Stimulated activated naive CD4-positive, alpha-beta T cell treated with Interleukin-2 at 50 U/mL for 16 hours (primary cell): ENCODE measurements around the gene CACFD1.

ENCODE experiments used
- DNase-seq: peaks from one replicate; lab custom pipeline; 2025; lab: John Stamatoyannopoulos, UW

CACFD1 gene

GRCh38 chr9:133464638-133465037 is 4.9 kb downstream of the CACFD1 start:
- no peak for DNase-seq

DNA sequence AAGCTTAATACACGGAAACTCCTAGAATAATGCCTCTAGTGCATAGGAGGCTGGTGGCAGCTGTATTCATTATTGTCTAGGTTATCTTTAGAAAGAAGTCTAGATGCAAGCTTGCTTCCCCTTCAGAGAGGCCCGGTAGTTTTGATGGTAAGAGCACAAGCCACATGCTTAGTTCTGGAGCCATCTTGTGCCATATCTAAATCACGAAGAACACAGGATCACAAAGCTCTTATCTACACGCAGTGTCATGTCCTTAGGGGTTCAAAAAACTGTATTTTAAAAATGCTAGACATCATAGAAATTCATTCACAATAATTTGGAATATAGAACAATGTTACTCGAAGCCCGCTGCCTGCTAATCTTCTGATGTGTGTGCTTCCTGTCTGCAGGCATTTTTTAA is 6.2 kb downstream of the CACFD1 start:
- DNase-seq = no peak

DNA sequence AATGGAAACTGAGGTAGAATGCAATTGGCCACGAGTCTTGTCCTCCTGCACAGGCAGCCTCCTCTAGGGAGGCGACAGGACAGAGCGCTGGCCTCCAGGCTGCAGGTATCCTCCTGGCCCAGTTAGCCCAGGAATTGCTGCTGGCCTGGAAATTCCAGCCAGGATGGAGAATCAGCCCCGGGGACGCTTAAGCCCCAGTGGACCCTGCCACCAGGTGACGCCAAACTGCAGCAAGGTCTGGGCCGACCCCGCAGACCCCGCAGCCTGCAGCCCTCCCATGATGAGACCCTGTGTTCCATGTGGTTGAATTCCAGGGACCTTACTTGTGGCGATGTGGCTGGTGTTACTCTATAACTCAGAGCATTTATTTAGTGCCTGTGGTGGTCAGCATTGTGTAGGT is 7.3 kb downstream of the CACFD1 start:
- no peak for DNase-seq

- DNase-seq = no peak
Observed at GRCh38 chr9:133468374-133468773, 8.6 kb downstream of the CACFD1 start.

DNA sequence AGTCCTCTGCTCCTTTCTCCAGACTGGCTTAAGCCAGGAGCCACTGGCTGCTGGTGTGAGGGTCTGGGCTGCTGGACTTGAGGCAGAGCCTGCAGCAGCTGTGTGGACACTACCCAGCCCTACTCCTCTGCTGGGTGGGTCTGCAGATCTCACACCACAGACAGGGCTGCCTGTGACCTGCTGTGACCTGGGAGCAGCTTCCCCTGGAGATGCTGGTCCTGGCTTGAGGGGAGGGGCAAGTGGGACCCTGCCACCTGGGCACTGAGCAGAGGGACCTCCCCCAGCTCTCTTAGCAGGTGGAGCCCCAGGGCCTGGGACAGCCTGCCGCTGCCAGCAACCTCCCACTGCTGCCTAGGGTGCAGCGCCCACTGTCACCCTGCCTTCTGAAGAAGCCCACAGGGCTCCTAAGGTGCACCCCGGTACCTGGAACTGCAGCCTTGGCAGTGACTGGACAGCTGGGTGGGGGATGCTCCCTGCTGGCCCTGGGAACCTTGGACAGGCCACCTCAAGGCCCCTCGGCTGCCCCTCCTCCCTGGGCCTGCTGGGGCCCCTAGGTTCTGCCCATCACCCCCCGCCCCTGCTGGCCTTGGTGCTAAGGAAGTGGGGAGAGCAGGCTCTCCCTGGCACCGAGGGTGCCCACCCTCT is 9.1 kb downstream of the CACFD1 start:
- DNase-seq = no peak

DNA sequence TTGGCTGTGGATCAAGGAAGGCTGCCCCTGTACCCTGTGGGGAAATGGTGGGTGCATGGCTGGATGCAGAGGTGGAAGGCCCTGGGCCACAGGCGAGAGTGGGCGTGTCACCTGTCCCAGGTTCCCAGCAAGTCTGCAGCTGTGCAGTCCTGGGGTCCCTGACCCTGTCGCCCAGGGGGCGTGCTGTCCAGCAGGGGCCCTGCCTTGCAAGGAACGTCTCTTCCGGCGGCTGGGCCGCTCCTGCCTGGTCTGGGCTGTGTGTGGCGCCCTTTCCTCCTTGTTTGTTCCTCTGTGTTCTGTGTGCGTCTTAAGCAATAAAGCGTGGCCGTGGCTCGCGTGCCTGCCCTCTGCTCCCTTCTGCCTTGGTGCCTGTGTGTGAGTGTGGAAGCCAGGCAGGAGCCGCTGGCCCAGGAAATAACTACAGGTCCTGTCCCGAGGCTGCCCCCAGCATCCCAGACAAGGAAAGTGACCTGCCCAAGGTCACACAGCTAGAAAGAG is 10.7 kb downstream of the CACFD1 start:
- DNase-seq = no peak

DNA sequence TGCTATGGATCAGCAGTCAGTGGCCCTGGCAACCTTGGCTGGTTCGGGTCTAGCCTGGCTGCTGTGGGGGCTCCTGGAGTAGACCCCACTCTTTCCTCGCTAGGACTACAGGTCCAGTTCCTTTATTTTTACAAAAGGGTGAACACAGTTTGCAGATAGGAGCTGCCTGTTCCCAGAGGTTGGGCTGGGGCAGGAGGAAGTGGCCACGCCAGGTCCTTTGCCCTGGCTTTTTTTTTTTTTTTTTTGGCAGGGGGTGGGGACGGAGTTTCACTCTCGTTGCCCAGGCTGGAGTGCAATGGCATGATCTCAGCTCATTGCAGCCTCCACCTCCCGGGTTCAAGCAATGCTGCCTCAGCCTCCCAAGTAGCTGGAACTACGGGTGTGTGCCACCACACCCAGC is 11.2 kb downstream of the CACFD1 start:
- no peak for DNase-seq

DNA sequence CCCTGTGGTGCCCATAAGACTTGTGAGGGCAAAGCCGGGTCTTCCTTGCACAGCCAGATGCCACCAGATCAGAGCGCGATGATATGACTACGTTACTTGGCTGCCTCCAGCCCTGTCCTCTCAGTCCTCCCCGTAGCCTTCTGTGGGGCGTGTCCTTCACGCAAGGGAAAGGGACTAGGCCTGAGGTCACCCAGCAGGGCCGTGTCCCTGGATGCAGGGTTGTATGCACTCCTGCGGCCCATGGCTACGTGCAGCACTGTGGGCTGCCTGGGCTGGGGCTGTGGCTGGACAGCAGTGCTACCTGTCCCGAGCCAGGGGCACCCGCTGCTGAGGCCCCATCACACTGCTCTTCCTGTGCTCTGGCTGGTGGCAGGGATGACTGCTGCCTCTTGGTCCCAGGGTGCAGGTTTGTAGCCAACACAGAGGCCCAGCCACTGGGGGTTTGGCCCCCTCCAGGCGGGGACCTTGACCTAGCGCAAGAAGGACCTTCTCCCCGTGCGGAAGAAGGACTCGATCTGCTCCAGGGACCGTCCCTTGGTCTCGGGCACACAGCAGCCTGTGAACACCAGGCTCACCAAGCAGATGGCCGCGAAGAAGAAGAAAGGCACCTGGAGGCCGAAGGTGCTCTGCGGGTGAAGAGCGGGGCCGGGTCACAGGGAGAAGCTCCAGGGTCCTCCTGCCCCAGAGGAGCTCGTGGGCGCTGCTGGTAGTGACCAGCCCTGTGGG is 11.9 kb downstream of the CACFD1 start:
- DNase-seq = no peak

DNA sequence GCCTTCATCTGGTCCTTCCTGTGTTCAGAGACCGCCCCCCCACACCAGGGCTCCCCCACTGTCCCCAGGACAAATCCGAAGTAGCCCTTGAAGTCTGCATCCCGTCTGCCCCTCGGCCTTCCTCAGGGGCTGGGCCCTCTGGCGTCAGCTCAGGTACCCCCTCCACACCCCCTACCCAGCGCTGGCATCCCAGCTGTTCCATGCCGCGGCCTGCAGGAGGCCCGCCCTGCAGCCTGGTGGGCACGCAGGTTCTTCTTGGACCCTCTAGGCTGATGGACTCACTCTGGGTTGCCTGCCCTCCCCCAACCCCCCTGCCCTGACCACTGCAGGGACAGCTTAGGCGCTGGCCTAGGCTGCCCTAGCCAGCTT is 12.5 kb downstream of the CACFD1 start:
- DNase-seq = no peak

DNA sequence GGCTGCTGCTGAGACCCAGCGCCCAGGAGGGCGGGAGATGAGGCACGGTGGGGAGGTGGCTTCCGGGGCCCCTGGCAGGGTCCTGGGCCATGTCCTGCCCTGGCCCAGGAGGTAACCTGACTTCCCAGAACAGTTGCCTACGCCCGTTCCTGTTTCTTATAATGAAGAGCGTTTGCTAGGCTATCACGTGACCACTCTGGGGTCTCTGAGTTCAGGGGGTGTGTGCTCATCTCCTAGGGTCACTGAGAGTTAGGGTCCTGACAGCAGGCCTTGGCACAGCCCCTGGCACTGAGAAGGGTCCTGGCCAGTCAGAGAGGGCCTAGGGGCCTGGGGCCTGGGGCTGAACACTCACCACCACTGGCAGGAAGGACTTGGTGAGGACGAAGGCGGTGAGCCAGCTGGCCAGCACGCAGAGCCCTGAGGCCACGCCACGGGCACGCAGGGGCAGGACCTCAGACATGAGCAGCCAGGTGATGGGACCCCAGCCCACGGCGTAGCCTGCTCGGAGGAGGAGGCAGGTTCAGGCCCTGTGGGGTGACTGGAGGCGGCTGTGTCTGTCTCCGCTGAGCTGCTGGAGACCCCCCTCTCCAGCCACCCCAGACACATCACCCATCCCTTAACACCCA is 13.1 kb downstream of the CACFD1 start:
- DNase-seq = no peak

- DNase-seq = no peak
Observed at GRCh38 chr9:133473743-133474142, 14.0 kb downstream of the CACFD1 start.

DNA sequence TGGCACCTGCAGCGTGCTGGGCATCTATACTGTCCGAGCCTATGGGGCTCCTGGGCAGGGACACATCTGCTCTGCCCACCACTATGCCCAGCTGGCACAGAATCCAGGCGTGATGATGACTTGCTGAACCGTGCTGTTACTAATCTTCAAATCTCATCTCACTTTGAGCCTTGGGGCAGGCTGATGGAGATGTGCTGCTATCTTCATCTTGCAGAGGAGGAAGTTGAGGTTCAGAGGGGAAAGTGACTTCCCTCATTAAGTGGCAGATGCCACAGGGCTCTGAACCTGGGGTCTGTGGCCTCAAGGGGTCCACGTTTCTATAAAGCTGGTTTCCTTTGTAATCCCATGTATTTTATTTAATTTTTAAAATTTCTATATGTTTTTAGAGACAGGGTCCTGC is 14.4 kb downstream of the CACFD1 start:
- no peak for DNase-seq

DNA sequence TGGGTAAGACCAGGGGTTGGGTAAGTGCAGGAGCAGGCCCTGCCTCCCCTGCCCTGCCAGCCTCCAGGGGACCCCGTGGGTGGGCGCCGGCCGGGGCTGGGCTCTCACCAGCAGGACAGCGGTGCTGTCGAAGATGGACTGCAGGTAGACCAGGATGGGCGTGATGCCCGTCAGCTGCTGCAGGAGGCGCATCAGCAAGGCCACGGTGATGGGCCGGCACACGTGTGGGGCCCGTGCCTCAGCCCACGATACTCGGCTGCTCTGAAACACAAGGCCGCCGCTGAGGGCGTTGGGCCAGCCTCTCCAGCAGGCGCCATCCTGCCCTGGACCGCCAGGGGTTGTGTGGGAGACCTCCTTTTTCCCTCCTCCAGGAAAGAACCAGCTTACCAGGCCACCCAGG is 15.1 kb downstream of the CACFD1 start:
- DNase-seq = no peak

DNA sequence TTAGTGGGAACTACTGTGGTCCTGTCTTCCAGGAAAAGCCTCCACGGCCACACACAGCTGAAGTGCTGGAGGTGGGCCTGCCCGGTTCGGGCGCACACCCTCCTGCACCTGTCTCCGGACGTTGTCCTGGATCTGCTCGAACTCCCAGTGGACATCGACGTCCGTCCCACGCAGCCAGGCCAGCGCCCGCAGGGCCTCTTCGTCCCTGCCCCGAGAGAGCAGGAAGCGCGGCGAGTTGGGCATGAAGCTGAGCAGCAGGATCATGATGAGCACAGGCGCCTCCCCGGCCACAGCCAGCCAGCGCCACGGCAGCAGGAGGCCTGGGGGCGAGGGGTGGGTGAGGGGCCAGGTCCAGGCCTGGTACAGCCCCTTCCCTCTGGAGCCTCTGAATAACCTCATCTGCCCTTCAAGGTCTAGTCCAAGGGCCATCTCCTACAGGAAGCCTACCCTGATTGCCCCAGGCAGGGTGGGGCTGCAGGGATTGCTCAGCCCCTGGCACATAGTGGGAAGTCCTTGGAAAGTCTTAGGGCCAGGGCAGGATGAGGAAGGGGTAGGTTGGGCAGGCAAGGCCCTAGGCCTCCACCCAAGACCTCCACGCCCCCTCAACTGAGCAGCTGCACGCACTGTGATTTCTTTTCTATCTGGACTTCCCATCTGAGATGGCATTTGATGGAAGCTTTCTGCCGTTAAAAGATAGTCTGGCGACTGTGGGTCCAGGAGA is 15.7 kb downstream of the CACFD1 start:
- DNase-seq = no peak

DNA sequence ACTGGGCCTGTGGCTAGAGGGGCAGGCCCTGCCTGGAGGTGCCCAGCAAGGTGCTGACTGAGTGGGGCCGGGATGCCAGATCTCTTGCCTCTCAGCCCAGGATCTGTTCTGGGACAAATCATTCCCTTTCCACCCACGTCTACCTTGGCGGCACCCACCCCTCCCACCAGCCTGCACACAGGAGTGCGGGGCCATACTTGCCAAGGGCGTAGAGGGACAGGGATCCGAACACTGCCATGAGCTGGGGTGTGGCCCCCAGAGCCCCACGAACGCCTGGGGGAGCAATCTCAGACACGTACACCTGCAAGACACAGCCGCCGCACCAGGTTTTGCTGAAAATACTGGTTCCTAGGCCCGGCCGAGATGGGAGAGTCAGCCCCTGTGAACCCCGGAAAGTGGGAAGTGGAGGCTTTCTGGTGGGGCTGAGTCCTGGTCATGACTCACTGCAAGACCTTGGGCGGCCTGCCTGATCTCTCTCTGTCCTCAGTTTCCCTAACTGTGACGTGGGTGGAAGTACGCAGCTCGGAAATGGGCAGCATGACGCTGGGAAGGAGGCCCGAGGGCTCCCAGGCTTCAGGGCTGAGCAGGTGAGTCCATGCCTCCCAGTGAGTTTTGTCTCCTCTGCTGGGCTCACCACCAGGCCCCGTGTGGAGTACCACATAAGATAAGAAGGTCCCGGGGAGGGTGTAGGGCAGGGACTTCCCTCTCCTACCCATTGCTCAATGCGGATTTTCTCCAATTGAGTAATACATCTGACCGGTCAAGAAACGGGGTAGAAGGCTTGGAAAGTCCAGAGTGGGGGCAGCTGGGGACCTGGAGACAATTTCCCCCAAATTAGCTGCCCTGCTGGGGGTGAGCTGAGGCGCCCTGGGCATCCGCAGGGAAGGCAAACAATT is 16.5 kb downstream of the CACFD1 start:
- no peak for DNase-seq

GRCh38 chr9:133476941-133477340 is 17.2 kb downstream of the CACFD1 start:
- DNase-seq = no peak

DNA sequence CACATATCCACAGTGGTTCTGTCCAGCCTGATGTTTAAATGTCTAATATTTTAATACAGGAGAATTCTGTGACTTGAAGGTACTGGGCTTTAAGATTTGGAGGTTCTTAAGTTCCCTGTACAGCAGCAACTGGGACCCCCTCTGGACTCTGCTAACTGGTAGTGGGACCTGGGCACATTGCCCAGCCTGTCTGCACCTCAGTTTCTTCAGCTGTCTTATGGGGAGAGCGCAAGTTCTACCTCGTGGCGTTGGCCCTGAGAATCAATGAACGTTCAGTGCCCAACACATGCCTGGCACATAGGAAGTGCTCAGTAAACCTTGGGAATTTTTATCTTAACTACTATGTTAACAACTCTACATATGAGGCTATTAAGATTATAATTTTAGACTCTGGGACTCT is 17.7 kb downstream of the CACFD1 start:
- DNase-seq = no peak

DNA sequence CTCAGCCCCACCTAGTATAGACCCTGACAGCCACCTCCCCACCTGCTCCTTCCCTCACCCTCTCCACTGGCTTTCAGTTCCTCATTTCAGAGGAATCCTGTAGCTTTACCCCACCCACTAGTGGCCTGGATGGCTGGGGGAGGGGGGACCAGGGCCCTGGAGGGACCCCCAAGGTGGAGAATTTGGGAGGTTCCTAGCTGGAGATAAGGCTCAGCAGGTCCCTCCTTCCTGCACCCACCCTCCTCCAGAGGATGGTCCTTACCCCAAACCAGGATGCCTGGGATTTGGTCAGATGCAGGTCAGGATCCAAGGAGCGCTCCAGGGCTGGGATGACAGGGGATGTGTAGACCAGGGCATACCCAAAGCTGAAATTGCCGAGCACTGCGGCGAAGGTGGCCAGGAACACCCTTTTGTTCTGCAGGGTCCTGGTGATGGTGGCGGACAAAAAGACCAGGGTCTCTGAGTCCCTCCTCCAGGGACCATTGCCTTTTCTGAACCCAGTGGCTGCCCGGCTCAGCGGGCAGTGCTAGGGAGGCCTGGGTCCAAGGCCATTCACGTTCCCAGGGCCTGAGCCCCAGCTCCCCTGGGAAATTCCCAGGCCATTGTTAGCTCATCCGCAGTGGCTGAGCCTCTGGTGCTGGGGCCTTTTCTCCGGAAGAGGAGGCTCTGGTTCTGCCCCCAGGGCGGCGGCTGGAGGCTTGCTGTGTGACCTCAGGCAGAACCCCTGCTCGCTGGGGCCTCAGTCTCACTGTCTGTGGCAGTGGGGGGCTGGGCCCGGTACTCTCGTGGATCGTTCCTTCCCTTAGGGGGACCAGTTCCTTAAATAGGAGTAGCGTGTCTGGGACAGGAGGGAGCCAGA is 18.4 kb downstream of the CACFD1 start:
- DNase-seq = no peak

DNA sequence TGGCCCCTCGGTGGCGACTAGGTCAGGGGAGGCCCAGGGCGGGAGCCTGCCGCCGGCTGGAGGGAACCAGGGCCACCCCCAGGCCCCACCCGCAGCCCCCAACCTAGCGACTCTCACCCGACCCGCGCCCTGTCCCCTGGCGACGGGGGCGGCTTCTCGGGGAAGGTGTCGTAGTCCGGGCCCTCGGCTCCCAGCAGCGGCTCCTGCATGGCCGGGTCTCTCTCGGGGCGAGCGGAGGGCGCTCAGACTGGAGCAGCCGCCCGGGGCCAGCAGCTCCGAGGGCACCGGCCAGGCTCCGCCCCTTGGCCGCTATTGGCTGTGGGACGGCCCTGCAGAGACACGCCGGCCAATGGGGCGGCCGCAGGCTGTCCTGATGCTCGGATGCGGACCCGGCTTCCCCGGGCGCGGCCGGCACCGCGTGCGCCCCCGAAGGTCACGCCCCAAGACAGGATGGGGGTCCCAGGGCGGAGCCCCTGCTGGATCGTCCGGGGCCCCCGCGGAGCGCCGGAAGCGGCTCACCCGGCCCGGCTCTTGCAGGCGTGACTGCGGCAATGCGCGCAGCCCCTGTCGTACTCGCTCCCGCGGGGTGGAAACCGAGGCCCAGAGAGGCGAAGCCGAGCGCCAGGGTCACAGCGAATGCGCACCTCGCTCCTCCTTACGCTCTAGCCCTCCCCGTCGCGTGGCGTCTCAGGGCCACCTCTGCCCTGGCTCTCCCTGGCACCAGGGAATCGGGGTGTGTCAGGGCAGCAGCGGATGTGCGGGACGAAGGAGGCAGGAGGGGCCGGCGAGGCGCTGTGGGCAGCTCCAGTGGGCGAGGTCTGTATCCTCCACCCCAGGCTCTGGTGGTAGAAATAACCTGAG is 19.3 kb downstream of the CACFD1 start, which contains the start of gene SLC2A6:
Gene SLC2A6, minus strand, starts transcription at position 249 of the 861 bp plus-strand sequence. Its CDS starts 40 bp downstream, at position 209.
- DNase-seq = peak; percentile 80

GRCh38 chr9:133483611-133484010 is 23.8 kb downstream of the CACFD1 start:
- no peak for DNase-seq
